ENCODE measurements around the gene SAMD4A. TPM values are rescaled to one million over a fixed set of nuclear protein-coding genes. Genes with fewer than 3 reads are reported as not detected.

Gene SAMD4A
- total RNA-seq, 1 donor from 2014 or later = 66.0 TPM

DNA sequence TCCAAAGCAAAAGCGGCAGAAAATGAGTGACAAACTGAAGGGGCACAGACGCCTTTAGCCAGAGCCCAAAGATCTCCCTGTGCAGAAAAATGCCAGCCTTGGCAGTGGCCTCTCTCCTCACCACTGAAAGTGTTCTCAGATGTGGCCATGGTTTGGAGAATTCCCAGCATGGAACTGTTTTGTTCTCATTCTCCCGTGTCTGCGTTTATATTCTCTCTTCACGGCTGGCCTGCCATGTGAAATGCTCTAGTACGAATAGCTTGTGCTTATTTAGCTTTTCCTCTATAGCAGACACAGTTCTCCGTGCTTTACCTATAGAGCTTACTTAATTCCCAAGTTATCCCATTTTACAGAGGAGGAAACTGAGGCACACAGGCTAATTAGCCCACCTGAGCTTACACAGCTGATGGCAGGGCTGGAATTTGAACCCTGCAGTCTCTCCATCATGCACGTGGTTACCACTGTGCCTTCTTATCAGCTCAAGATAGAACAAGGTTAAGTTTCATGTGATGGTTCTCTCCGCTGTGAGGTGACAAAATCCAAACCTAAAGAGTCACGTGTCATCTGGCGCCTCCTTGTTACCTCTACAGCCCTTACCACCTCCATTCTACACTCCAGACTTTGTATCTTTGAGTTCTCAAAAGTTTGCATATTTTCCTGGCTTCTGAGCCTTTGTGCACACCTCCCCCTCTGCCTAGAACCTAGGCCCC is 194.1 kb downstream of the SAMD4A start:
- Histone ChIP-seq H3K27me3 (no peaks in the 10 kb centered on the region), H3K27ac (peak overlapping the region in 1 of 2 donors; percentile 67), H3K4me3 (no peak overlapping the region), H3K4me1 (peaks cover 2 to 4% of the 10 kb centered on the region in 2 donors), H3K36me3 (peaks cover 45 to 70% of the 10 kb centered on the region in 2 donors), H3K9me3 (no peaks in the 10 kb centered on the region)
- intact Hi-C loops (cut with DNase I) = loop anchor here (10.0 kb wide), 1 partner anchor 46 kb away; no protein-coding TSS in a partner anchor
- TF ChIP-seq, protein P1, sequence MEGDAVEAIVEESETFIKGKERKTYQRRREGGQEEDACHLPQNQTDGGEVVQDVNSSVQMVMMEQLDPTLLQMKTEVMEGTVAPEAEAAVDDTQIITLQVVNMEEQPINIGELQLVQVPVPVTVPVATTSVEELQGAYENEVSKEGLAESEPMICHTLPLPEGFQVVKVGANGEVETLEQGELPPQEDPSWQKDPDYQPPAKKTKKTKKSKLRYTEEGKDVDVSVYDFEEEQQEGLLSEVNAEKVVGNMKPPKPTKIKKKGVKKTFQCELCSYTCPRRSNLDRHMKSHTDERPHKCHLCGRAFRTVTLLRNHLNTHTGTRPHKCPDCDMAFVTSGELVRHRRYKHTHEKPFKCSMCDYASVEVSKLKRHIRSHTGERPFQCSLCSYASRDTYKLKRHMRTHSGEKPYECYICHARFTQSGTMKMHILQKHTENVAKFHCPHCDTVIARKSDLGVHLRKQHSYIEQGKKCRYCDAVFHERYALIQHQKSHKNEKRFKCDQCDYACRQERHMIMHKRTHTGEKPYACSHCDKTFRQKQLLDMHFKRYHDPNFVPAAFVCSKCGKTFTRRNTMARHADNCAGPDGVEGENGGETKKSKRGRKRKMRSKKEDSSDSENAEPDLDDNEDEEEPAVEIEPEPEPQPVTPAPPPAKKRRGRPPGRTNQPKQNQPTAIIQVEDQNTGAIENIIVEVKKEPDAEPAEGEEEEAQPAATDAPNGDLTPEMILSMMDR (IDR thresholded peaks at IDR 0.05) = no peak
- no peak for DNase-seq (ENCODE audit: low spot score in 2 of 2)

DNA sequence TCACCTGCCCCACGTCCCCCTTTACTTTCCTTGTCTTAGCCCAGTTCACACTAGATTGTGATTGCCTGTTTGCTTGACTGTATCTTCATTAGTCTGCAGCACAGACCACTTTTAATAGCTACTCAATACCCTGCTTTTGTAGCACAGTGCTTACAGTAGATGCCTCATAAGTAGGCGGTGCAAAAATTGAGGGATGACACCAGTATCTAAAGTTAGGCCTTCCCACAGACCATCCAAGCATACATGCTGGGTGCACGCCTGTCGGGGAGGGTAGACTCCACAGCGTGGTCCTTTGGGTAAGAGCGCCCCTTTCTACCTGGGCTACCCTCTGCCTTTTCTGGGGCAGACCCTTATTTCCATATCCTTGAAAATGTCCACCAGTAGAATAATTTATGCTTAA is 194.9 kb downstream of the SAMD4A start:
- Histone ChIP-seq H3K27ac (peak overlapping the region in 1 of 2 donors; percentile 67), H3K9me3 (no peaks in the 10 kb centered on the region), H3K4me1 (peaks cover 2 to 4% of the 10 kb centered on the region in 2 donors), H3K27me3 (no peaks in the 10 kb centered on the region), H3K4me3 (no peak overlapping the region), H3K36me3 (peaks cover 52 to 71% of the 10 kb centered on the region in 2 donors)
- no peak for DNase-seq (ENCODE audit: low spot score in 2 of 2)
- intact Hi-C loops (cut with DNase I) = loop anchor here (10.0 kb wide), 1 partner anchor 47 kb away; no protein-coding TSS in a partner anchor
- TF ChIP-seq, protein P1 (IDR thresholded peaks at IDR 0.05) = no peak

DNA sequence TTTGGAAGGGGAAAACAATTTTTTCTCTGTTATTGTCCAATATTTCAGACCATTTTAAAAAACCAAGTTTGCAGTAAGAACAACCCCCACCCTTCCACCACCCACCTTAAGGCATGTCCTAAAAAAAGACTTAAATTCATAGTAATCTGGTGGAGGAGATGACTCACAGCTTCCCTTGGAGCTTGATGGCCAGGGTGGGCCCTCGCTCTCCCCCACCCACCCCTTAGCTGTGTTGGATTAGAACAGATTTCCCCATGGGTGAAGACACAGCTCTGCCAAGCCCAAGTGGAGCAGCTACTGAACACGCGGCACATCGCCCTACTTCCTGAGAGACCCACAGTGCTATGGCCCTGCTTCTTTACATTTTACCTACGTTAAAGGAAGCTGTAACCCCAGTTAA is 195.4 kb downstream of the SAMD4A start:
- Histone ChIP-seq H3K27ac (peak overlapping the region; percentile 62 to 67), H3K9me3 (no peaks in the 10 kb centered on the region), H3K4me3 (no peak overlapping the region), H3K36me3 (peaks cover 56 to 76% of the 10 kb centered on the region in 2 donors), H3K4me1 (peaks cover 2 to 4% of the 10 kb centered on the region in 2 donors), H3K27me3 (no peaks in the 10 kb centered on the region)
- DNase-seq (ENCODE audit: low spot score in 2 of 2) = no peak
- TF ChIP-seq, protein P1 (IDR thresholded peaks at IDR 0.05) = no peak
- intact Hi-C loops (cut with DNase I) = loop anchor here (10.0 kb wide), 1 partner anchor 47 kb away; no protein-coding TSS in a partner anchor

DNA sequence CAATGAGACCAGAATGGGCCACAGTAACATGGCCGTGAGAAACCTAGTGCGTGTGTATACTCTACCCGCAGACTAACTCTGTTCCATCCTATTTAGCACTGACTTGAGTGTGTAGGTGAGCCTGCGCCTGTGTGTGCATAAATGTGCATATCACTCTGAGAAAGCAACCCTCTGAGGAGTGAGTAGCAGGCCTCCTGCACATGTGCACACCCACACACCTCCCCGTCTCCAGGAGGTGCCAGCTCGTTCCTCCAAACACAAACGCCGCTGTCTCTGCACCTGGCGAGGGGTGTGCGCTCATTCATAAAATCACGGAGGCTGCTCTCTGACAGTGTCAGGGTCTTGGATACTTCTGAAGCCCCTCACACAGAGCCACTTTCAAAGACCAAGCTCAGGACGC is 196.8 kb downstream of the SAMD4A start:
- no peaks in the 10 kb centered on the region for H3K27me3 ChIP-seq
- peaks cover 2 to 4% of the 10 kb centered on the region in 2 donors for H3K4me1 ChIP-seq
- no peaks in the 10 kb centered on the region for H3K9me3 ChIP-seq
- intact Hi-C loops (cut with DNase I) = loop anchor here (10.0 kb wide), 1 partner anchor 49 kb away; no protein-coding TSS in a partner anchor
- H3K27ac ChIP-seq = peak overlapping the region in 1 of 2 donors; percentile 3
- TF ChIP-seq, protein P1 (IDR thresholded peaks at IDR 0.05) = no peak
- H3K4me3 ChIP-seq = no peak overlapping the region
- no peak for DNase-seq (ENCODE audit: low spot score in 2 of 2)
- H3K36me3 ChIP-seq = peaks cover 58 to 83% of the 10 kb centered on the region in 2 donors

DNA sequence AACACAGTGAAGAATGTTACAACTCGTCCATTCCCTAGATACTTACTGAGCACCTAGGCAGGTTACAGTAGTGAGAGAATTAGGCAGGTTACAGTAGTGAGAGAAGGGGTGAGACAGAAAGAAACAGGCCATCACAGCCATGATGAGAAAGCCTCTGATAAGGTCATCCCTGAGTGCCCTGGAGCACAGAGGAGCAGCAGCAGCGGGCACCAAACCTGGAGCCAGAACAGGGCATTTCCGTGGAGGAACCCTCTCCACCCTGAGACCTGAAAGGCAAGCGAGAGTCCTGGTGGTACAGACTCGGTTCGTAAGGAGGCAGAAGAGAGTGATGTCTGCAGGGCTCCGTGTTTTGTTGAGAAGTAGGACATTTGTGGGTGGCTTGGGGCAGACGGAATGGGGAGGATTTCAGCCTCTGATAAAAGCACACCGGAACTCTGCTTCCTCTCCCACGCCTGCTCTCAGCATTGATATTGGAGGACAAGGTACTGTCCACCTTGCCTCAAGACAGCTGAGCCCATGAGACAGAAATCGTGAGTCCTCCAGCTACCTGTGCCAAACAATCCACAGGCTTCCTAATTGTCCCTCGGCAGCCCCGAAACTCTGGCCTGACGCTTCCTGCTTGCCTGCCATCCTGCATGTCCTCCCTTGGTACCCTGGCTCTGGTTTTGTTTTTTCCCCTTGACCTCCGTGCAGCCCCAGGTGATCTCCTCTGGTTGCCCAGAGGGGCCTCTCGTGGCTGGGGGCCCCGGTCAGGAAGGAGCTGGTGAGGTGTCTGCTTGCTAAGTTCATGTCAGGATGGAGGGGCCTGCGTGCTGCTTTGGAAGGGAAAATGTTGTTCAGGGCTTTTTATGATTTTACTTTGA is 199.6 kb downstream of the SAMD4A start:
- peaks cover 43 to 66% of the 10 kb centered on the region in 2 donors for H3K36me3 ChIP-seq
- peaks cover 10 to 27% of the 10 kb centered on the region in 2 donors for H3K4me1 ChIP-seq
- no peak for DNase-seq (ENCODE audit: low spot score in 2 of 2)
- no peak overlapping the region for H3K4me3 ChIP-seq
- H3K27ac ChIP-seq = peak overlapping the region; percentile 96 to 97
- H3K27me3 ChIP-seq = no peaks in the 10 kb centered on the region
- TF ChIP-seq, protein P1 (IDR thresholded peaks at IDR 0.05) = no peak
- intact Hi-C loops (cut with DNase I) = loop anchor here (10.0 kb wide), 1 partner anchor 52 kb away; no protein-coding TSS in a partner anchor
- H3K9me3 ChIP-seq = no peaks in the 10 kb centered on the region
